GM19324 (cell line): ENCODE data around the gene CAMK2N2.

ENCODE experiments used
- ATAC-seq: cut with Tn5 transposase; IDR thresholded peaks from one replicate; pipeline ENCODE4 v1.9.1; 2021; ENCODE audit warnings: mild to moderate bottlenecking, moderate library complexity; ENCODE audit not compliant: unreplicated experiment, low FRiP score

CAMK2N2 gene

GRCh38 chr3:184228376-184229137, 32.8 kb downstream of the CAMK2N2 start:
- ATAC-seq: no peak

- ATAC-seq: no peak
Observed at GRCh38 chr3:184227481-184227935, 33.8 kb downstream of the CAMK2N2 start.

- no peak for ATAC-seq
Observed at GRCh38 chr3:184223946-184224345, 37.4 kb downstream of the CAMK2N2 start.

- no peak for ATAC-seq
Observed at GRCh38 chr3:184222521-184222920, 38.8 kb downstream of the CAMK2N2 start.

- no peak for ATAC-seq
Observed at GRCh38 chr3:184218814-184219213, 42.5 kb downstream of the CAMK2N2 start.

DNA sequence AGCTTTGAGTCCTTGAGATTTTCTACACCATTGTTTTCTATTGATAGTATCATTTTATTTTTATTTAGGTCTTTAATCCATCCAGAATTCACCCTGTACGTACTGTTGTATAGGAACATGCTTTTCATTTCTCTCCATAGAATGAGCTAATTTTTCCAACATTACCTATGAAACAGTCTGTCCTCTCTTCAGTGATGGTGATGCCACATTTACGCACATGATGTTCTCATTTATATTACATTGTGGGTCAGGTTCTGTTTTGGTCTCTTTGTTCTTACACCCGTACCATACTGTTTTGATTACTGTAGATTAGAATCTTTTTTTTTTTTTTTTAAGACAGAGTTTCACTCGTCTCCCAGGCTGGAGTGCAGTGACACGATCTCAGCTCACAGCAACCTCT, 49.6 kb downstream of the CAMK2N2 start:
- ATAC-seq: no peak

DNA sequence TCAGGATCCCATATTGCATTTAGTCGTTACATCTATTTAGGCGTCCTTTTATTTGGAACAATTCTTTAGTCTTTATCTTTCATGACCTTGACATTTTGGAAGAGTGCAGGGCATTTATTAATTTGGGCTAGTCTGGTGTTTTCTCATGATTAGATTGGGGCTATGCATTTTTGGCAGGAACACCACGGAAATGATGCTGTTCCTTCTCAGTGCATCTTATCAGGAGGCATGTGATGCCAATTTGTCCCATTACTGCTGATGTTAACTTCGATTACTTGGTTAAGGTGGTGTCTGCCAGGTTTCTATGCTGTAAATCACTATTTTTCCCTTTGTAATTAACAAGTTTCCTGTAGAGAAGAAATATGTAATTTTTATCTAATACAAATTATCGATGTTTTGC, 50.1 kb downstream of the CAMK2N2 start:
- no peak for ATAC-seq
